ENCODE results near the gene UST. TPM values are rescaled to one million over a fixed set of nuclear protein-coding genes. Genes with fewer than 3 reads are reported as not detected.

Gene UST
- total RNA-seq, 4 donors from 2014 or later, result 16.7 to 19.5 (median 18.1) TPM

- WGBS, result 65% methylated on average over 6 of the region's 6 CpGs
Measured at GRCh38 chr6:148990403-148990802, 243.6 kb downstream of the UST start.

GRCh38 chr6:148996815-148997214 is 250.0 kb downstream of the UST start:
- WGBS, result 68% methylated on average over 1 of the region's 1 CpG
- H3K4me3 ChIP-seq, result no peak overlapping the region
- H3K36me3 ChIP-seq, result no peaks in the 10 kb centered on the region
- H3K4me1 ChIP-seq, result peaks cover 4% of the 10 kb centered on the region
- TF ChIP-seq, protein P1, sequence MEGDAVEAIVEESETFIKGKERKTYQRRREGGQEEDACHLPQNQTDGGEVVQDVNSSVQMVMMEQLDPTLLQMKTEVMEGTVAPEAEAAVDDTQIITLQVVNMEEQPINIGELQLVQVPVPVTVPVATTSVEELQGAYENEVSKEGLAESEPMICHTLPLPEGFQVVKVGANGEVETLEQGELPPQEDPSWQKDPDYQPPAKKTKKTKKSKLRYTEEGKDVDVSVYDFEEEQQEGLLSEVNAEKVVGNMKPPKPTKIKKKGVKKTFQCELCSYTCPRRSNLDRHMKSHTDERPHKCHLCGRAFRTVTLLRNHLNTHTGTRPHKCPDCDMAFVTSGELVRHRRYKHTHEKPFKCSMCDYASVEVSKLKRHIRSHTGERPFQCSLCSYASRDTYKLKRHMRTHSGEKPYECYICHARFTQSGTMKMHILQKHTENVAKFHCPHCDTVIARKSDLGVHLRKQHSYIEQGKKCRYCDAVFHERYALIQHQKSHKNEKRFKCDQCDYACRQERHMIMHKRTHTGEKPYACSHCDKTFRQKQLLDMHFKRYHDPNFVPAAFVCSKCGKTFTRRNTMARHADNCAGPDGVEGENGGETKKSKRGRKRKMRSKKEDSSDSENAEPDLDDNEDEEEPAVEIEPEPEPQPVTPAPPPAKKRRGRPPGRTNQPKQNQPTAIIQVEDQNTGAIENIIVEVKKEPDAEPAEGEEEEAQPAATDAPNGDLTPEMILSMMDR (IDR thresholded peaks at IDR 0.05), result no peak
- TF ChIP-seq POLR2A (IDR thresholded peaks at IDR 0.05), result no peak
- no peak for TF ChIP-seq EP300 (IDR thresholded peaks at IDR 0.05)
- no peak for TF ChIP-seq POLR2AphosphoS5 (IDR thresholded peaks at IDR 0.05)
- H3K27me3 ChIP-seq, result no peaks in the 10 kb centered on the region
- no peak overlapping the region for H3K27ac ChIP-seq
- H3K9me3 ChIP-seq, result peaks cover 6% of the 10 kb centered on the region
- DNase-seq (ENCODE audit: low spot score in 2 of 2), result no peak

More at GRCh38 chr6:148990403-148990802, 243.6 kb downstream of the UST start:
- Histone ChIP-seq H3K27me3 (no peaks in the 10 kb centered on the region), H3K27ac (no peak overlapping the region), H3K4me1 (no peaks in the 10 kb centered on the region), H3K4me3 (no peak overlapping the region), H3K36me3 (no peaks in the 10 kb centered on the region), H3K9me3 (no peaks in the 10 kb centered on the region)
- DNase-seq (ENCODE audit: low spot score in 2 of 2), result no peak
- TF ChIP-seq, protein P1 (IDR thresholded peaks at IDR 0.05), result no peak
- no peak for TF ChIP-seq POLR2AphosphoS5 (IDR thresholded peaks at IDR 0.05)

- H3K4me1 ChIP-seq, result peaks cover 4% of the 10 kb centered on the region
- peaks cover 6% of the 10 kb centered on the region for H3K9me3 ChIP-seq
- no peak for DNase-seq (ENCODE audit: low spot score in 2 of 2)
- no peak overlapping the region for H3K27ac ChIP-seq
- H3K27me3 ChIP-seq, result no peaks in the 10 kb centered on the region
- H3K4me3 ChIP-seq, result no peak overlapping the region
- WGBS, result 57% methylated on average over 3 of the region's 3 CpGs
- TF ChIP-seq POLR2AphosphoS5 (IDR thresholded peaks at IDR 0.05) (no peak), EP300 (IDR thresholded peaks at IDR 0.05) (no peak), POLR2A (IDR thresholded peaks at IDR 0.05) (no peak)
- TF ChIP-seq, protein P1 (IDR thresholded peaks at IDR 0.05), result no peak
- no peaks in the 10 kb centered on the region for H3K36me3 ChIP-seq
Measured at GRCh38 chr6:148997865-148998264, 251.0 kb downstream of the UST start.

DNA sequence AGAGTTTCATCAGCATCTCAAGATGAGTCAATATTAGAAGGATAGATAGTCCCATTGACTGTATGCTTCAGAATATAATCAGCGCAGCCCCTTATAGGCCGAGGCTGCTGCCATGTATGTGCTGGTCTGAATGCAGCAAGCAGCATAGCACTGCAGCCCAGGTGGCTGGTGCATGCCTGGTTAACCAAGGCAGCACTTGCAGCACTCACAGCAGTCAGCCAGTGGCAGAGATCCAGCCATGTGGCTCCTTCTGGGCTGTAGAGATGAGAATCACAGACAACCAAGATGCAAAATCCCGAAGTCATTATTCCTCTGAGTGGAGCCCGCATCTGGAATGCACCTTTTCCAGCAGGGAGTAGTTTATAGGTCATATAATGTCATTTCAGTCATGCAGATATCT is 251.9 kb downstream of the UST start:
- Histone ChIP-seq H3K27me3 (no peaks in the 10 kb centered on the region), H3K9me3 (peaks cover 6% of the 10 kb centered on the region), H3K4me3 (no peak overlapping the region), H3K36me3 (no peaks in the 10 kb centered on the region), H3K4me1 (peaks cover 7% of the 10 kb centered on the region), H3K27ac (no peak overlapping the region)
- no peak for TF ChIP-seq POLR2A (IDR thresholded peaks at IDR 0.05)
- TF ChIP-seq EP300 (IDR thresholded peaks at IDR 0.05), result no peak
- no peak for TF ChIP-seq POLR2AphosphoS5 (IDR thresholded peaks at IDR 0.05)
- TF ChIP-seq, protein P1 (IDR thresholded peaks at IDR 0.05), result no peak
- DNase-seq (ENCODE audit: low spot score in 2 of 2), result no peak
- WGBS, result 93% methylated on average over 4 of the region's 4 CpGs

GRCh38 chr6:148999501-148999900 is 252.7 kb downstream of the UST start:
- Histone ChIP-seq H3K9me3 (peaks cover 6% of the 10 kb centered on the region), H3K27ac (no peak overlapping the region), H3K36me3 (no peaks in the 10 kb centered on the region), H3K4me1 (peaks cover 7% of the 10 kb centered on the region), H3K4me3 (no peak overlapping the region), H3K27me3 (no peaks in the 10 kb centered on the region)
- no peak for DNase-seq (ENCODE audit: low spot score in 2 of 2)
- WGBS, result 46% methylated on average over 1 of the region's 1 CpG
- TF ChIP-seq, protein P1 (IDR thresholded peaks at IDR 0.05), result no peak
- TF ChIP-seq EP300 (IDR thresholded peaks at IDR 0.05) (no peak), POLR2AphosphoS5 (IDR thresholded peaks at IDR 0.05) (no peak), POLR2A (IDR thresholded peaks at IDR 0.05) (no peak)
